Bronchial epithelial cell (primary cell): ENCODE results near the gene IL12RB2. TPM values are rescaled to one million over a fixed set of nuclear protein-coding genes. Genes with fewer than 3 reads are reported as not detected.

Experiments
- DNase-seq: peaks from one replicate; pipeline ENCODE4 v3.0.0-alpha.2; 2010; ENCODE audit warnings: low read depth
- FAIRE-seq: peaks from 2 replicates; lab custom pipeline; 2011; peaks lifted over from hg19 to GRCh38; lab: Jason Lieb, UNC
- H3K27me3 ChIP-seq: 2 replicates; pipeline ENCODE4 v1.5.1; 2011; ENCODE audit warnings: low read length; ENCODE audit not compliant: control insufficient read depth, insufficient read depth
- H3K36me3 ChIP-seq: 2 replicates; pipeline ENCODE4 v1.5.1; 2011; ENCODE audit warnings: low read length; ENCODE audit not compliant: control insufficient read depth, insufficient read depth
- H3K4me3 ChIP-seq: 2 replicates; pipeline ENCODE4 v1.5.1; 2011; ENCODE audit warnings: mild to moderate bottlenecking, low read depth, low read length, control low read depth
- total RNA-seq: library from RNA; depleted of rRNA; stranded (reverse); fragments of >200 nt; gene quantifications from 2 replicates; pipeline ENCODE4 v1.2.1, GENCODE V29; 2014
- TF ChIP-seq, protein P1 (sequence below): IDR thresholded peaks from 2 replicates; pipeline ENCODE4 v1.5.1; 2011; ENCODE audit warnings: mild to moderate bottlenecking, moderate library complexity, low read length, control low read depth, inconsistent platforms; ENCODE audit not compliant: insufficient read depth, severe bottlenecking

Gene IL12RB2
- total RNA-seq, 1 donor from 2014 or later, result 0.53 TPM

DNA sequence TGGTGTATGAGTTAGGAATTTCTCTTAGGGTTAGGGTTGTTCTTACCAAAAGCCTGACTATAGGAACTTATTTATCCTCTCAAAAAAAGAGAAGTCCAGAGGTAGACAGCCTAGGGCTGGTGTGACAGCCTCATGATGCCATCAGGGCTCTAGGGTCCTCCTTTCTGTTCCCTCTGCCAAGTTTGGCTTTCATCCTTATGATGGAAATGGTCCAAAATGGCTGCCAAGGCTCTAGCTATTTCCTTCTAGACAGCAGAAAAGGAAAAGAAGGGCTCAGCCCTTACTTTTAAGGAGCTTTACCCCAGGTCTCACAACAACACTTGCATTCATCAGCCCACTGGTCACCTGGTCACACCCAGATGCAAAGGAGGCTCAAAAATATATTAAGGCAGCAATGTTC, 44.5 kb downstream of the IL12RB2 start:
- FAIRE-seq (no peak), DNase-seq (no peak)
- TF ChIP-seq, protein P1, sequence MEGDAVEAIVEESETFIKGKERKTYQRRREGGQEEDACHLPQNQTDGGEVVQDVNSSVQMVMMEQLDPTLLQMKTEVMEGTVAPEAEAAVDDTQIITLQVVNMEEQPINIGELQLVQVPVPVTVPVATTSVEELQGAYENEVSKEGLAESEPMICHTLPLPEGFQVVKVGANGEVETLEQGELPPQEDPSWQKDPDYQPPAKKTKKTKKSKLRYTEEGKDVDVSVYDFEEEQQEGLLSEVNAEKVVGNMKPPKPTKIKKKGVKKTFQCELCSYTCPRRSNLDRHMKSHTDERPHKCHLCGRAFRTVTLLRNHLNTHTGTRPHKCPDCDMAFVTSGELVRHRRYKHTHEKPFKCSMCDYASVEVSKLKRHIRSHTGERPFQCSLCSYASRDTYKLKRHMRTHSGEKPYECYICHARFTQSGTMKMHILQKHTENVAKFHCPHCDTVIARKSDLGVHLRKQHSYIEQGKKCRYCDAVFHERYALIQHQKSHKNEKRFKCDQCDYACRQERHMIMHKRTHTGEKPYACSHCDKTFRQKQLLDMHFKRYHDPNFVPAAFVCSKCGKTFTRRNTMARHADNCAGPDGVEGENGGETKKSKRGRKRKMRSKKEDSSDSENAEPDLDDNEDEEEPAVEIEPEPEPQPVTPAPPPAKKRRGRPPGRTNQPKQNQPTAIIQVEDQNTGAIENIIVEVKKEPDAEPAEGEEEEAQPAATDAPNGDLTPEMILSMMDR, result no peak
- no peak overlapping the region for H3K4me3 ChIP-seq
- H3K36me3 ChIP-seq, result no peaks in the 10 kb centered on the region
- H3K27me3 ChIP-seq, result no peaks in the 10 kb centered on the region

- H3K36me3 ChIP-seq, result no peaks in the 10 kb centered on the region
- DNase-seq (peak; percentile 94), FAIRE-seq (no peak)
- H3K27me3 ChIP-seq, result no peaks in the 10 kb centered on the region
- TF ChIP-seq, protein P1, result no peak
- no peak overlapping the region for H3K4me3 ChIP-seq
Measured at GRCh38 chr1:67355745-67356424, 48.2 kb downstream of the IL12RB2 start.

- DNase-seq, result no peak
- Histone ChIP-seq H3K4me3 (no peak overlapping the region), H3K36me3 (no peaks in the 10 kb centered on the region), H3K27me3 (no peaks in the 10 kb centered on the region)
- FAIRE-seq, result no peak
- TF ChIP-seq, protein P1, result no peak
Measured at GRCh38 chr1:67359592-67359991, 51.9 kb downstream of the IL12RB2 start.

DNA sequence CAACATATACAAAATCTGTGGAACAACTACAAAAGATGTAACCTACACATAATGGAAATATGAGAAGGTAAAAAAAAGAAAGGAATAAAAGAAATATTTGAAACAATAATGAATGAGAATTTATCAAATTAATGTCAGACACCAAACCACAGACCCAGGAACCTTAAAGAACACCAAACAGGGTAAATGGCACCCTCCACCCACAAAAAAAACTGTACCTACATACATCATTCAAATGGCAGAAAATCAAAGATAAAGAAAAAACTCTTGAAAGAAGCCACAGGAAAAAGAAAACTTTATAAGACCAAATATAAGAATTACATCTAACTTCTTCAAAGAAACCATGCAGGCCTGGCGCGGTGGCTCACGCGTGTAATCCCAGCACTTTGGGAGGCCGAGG, 54.0 kb downstream of the IL12RB2 start:
- no peak for FAIRE-seq
- Histone ChIP-seq H3K27me3 (no peaks in the 10 kb centered on the region), H3K4me3 (no peak overlapping the region), H3K36me3 (no peaks in the 10 kb centered on the region)
- no peak for DNase-seq
- TF ChIP-seq, protein P1, result no peak

DNA sequence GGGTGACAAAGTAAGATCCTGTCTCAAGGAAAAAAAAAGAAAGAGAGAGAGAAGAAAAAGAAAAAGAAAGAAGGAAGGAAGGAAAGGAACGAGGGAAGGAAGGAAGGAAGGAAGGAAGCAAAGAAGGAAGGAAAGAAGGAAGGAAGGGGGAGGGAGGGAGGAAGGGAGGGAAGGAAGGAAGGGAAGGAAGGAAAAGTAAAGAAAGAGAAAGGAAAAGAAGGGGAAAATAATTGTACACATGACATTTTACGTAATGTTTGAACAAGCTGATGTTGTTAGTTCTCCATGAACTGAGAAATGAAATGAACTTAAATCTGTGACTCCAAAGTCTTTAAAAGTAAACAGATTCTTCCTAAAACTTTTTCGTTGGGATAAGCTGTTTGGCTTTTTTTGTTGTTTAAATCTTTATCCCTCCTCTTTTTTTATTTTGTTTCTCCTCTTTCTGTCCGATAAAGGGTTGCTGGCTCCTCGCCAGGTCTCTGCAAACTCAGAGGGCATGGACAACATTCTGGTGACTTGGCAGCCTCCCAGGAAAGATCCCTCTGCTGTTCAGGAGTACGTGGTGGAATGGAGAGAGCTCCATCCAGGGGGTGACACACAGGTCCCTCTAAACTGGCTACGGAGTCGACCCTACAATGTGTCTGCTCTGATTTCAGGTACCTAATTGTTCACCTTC, 59.8 kb downstream of the IL12RB2 start:
- Histone ChIP-seq H3K4me3 (no peak overlapping the region), H3K27me3 (no peaks in the 10 kb centered on the region), H3K36me3 (no peaks in the 10 kb centered on the region)
- DNase-seq (peak; percentile 42), FAIRE-seq (no peak)
- TF ChIP-seq, protein P1, result no peak
